ENCODE results near the gene DISP3.

DISP3 gene, protein sequence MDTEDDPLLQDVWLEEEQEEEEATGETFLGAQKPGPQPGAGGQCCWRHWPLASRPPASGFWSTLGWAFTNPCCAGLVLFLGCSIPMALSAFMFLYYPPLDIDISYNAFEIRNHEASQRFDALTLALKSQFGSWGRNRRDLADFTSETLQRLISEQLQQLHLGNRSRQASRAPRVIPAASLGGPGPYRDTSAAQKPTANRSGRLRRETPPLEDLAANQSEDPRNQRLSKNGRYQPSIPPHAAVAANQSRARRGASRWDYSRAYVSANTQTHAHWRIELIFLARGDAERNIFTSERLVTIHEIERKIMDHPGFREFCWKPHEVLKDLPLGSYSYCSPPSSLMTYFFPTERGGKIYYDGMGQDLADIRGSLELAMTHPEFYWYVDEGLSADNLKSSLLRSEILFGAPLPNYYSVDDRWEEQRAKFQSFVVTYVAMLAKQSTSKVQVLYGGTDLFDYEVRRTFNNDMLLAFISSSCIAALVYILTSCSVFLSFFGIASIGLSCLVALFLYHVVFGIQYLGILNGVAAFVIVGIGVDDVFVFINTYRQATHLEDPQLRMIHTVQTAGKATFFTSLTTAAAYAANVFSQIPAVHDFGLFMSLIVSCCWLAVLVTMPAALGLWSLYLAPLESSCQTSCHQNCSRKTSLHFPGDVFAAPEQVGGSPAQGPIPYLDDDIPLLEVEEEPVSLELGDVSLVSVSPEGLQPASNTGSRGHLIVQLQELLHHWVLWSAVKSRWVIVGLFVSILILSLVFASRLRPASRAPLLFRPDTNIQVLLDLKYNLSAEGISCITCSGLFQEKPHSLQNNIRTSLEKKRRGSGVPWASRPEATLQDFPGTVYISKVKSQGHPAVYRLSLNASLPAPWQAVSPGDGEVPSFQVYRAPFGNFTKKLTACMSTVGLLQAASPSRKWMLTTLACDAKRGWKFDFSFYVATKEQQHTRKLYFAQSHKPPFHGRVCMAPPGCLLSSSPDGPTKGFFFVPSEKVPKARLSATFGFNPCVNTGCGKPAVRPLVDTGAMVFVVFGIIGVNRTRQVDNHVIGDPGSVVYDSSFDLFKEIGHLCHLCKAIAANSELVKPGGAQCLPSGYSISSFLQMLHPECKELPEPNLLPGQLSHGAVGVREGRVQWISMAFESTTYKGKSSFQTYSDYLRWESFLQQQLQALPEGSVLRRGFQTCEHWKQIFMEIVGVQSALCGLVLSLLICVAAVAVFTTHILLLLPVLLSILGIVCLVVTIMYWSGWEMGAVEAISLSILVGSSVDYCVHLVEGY (N-terminal part only)

DNA sequence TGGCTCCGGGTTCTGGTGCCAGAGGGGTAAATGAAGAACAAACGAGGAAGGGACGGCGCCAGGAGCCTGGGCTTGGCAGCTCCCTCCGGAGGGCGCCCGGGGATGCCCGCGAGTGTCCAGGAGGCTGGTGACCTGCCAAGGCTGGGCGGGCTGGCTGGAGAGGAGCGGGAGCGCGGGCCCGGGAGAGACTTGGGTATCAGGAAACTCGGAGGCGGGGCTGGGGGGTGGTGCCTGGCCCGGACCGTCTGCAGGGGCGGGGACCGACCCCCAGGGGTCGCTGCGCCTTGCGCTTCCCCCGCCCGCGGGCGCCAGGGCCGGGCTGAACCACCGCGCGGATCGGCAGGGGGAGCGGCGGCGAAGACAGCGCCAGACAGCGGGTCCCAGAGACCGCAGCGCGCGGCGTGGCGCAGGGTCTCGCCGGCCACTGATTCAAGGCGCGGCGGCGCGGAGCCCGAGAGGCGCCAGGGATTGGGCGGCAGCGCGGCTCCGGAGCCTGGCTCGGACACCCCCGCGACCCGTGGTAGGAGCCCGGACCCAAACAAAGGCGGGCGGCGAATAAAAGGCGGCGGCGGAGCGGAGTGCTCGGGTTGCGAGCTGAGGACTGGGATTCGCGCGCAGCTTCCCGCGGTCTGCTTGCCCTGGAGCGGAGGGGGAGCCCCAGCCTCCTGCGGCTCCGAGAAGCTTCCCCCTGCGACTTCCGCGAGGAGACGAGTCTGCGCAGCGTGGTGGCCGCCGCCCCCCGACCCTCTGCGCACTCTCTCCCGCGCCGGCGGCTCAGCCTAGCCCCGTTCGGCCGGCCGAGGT lies at the start of gene DISP3:
Gene DISP3 (plus strand): TSS at position 585 of the 804 bp plus-strand sequence. CDS start 21,838 bp downstream, outside the sequence.
- in situ Hi-C loops (cut with MboI; ENCODE audit: low sequenced_read_pairs), result no loop called here

DNA sequence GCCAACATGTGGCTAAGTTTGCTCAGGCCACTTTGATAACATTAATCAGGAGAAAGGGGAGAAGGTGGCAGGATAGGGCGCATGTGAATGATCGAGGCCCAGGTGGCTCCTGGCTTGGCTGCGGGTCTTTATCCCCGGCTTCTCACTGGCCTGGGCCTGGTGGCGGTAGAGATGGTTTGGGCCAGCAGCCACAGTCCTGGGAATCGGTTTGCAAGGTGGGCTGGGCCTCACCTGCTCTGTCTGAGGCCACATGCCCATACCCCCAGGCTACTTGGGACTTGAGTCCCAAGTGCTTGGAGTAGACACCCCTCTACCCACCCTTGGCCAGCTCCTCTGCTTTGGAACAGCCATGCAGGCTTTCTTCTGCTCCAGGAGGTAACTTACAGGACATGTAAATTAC lies 49.7 kb upstream of the DISP3 start:
- in situ Hi-C loops (cut with MboI; ENCODE audit: low sequenced_read_pairs), result no loop called here

DNA sequence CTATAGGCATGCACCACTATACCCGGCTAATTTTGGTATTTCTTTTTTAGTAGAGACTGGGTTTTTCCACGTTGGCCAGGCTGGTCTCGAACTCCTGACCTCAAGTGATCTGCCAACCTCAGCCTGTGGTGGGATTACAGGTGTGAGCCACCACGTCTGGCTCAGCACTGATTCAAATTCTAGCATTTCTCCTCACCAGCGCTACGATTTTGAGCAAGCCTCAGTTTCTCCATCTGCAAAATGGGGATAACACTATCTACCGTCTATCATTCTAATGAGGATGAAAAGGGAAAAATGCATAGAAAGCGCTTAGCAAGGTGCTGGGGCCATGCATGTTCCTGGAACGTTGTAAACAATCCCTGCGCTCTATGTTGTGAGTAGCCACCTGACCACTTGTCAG lies 49.0 kb upstream of the DISP3 start:
- in situ Hi-C loops (cut with MboI; ENCODE audit: low sequenced_read_pairs), result no loop called here

GRCh38 chr1:11431941-11432507 lies 46.9 kb upstream of the DISP3 start:
- in situ Hi-C loops (cut with MboI; ENCODE audit: low sequenced_read_pairs), result no loop called here

- in situ Hi-C loops (cut with MboI; ENCODE audit: low sequenced_read_pairs), result no loop called here
Measured at GRCh38 chr1:11432526-11432925, 46.4 kb upstream of the DISP3 start.

GRCh38 chr1:11434501-11434900 lies 44.5 kb upstream of the DISP3 start:
- in situ Hi-C loops (cut with MboI; ENCODE audit: low sequenced_read_pairs), result no loop called here

GRCh38 chr1:11434926-11435325 lies 44.0 kb upstream of the DISP3 start:
- in situ Hi-C loops (cut with MboI; ENCODE audit: low sequenced_read_pairs), result no loop called here

DNA sequence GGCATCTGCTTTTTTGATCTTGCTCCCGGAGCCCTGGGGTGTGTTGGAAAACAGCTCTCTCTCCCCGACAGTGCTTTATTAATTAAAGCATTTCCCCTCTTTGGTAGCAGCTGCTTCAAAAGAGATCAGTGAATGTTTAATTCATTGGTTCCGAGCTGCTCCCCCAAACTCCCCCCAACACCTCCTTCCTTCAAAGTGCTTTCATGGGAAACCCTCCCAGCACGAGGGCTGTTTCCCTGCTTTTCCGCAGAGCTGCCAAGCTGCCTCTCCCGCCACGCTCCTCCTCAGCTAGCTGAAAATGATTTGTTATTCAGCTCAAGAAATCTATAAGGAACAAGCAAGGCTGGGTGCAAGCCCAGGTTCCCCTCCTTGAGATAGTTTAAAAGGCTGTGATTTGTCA lies 40.0 kb upstream of the DISP3 start:
- in situ Hi-C loops (cut with MboI; ENCODE audit: low sequenced_read_pairs), result no loop called here

DNA sequence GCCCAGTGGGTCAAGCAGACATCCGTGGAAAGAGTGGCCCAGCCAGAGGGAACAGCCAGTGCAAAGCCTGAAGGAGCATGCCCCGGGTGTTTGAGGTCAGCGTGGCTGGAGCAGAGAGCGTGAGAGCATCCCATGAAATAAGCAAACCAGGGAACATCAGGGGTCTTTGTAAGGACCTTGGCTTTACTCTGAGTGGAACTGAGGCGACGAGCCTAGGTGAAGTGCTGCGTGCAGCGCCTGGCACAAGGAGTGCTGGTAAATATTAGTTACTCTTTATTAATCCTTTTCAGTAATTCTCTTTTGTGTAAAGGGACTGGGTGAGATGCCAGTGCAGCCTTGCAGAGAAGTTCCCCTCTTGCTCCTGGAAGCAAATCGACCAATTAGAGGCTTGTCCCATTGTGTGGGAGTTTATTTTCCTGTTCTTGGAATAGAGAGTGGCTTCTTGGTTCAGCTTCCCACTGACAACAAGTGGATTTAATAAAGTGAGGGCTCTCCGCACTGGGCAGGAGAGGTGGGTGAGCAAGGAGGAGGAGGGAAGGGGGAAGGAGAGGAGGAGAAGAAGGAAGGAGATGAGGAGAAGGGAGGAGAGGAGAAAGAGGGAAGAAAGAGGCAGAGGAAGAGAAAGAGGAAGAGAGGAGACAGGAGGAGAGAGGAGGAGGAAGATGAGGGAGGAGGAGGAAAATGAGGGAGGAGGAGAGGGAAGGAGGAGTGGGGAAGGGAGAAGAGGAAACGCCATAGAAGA lies 37.6 kb upstream of the DISP3 start:
- in situ Hi-C loops (cut with MboI; ENCODE audit: low sequenced_read_pairs), result no loop called here

GRCh38 chr1:11443043-11443442 lies 35.9 kb upstream of the DISP3 start:
- in situ Hi-C loops (cut with MboI; ENCODE audit: low sequenced_read_pairs), result no loop called here

DNA sequence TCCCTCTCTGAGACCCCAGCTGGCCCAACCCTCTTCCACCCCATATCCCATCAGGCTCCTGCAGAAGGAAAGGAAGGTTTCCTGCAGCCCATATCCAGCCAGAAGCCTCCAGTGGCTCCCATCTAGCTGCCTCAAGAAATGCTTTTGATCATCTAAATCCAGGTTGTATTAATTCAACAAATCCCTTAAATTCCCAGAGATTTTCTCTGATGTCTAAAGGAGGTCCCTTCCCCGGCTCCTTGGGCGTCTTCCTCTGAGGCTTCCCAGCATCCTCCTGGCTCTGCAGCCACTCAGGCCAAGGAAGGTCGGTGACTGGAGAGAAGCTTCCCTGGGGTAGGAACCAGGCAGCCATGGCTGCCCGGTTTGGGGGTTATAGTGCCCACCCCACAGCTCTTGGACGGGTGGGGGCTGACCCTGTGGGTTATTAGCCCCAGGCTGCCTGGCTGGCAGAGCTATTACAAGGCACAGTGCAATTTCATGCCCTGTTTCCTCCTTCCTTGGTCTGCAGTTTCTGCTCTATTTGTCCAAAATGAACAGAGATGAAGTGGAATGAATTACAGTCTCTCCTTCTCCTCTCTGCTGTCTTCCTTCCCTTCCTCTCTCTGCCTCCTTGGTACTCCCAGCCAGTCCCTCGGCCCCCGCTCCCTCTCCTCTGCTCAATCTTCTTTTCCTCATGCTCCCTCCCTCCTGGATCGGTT lies 34.8 kb upstream of the DISP3 start:
- in situ Hi-C loops (cut with MboI; ENCODE audit: low sequenced_read_pairs), result no loop called here

GRCh38 chr1:11444907-11445306 lies 34.0 kb upstream of the DISP3 start:
- in situ Hi-C loops (cut with MboI; ENCODE audit: low sequenced_read_pairs), result no loop called here

DNA sequence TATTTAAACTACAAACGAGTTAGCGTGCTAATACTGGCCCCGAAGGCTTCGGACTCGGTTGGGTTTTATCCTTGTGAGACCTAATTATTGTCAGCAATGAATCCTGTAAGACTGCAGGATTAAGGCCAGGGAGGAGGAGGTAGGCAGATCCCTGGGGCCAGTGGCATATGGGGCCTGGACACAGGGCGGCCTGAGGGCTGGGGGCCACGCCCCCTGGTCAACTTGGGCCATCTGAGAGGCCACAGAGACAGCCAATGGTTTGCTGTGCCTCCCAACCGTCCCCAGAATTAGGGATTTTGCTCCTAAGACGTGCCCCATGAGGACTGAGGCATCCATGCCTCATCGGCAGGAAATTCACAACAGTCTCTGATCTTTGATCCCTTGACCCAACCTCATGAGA lies 31.1 kb upstream of the DISP3 start:
- in situ Hi-C loops (cut with MboI; ENCODE audit: low sequenced_read_pairs), result no loop called here

DNA sequence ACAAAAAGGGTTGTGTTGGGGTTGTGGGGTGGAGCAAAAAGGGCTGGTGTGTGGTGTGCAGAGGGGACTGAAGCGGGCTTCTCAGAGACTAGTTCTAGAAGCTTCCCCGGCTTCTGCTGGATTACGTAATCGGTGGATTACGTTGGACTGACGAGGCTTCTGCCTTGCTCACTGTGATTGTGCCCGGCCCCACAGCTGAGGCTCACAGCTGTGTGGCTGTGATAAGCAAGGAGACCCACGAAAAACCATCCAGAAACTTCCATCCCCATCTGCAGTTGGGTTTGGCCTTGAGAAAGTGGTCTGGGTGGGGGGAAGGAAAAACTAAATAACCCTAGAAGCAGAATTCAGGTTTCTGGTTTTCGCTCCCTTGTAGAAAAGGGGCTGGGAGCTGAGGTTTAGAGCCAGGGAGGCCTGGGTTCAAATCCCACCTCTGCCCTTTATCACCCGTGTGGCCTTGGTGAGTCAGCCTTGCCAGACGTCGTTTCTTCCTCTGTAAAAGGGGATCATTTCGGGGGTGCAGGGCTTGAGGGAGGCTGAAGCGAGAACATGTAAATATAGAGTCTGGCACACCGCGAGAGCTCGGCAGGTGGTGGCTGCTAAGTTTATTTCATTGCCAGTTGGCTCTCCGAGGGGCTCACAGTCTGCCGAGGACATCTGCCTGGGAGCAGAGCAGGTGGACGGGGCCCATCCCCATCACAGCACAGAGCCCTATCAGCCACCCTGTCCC lies 30.4 kb upstream of the DISP3 start:
- in situ Hi-C loops (cut with MboI; ENCODE audit: low sequenced_read_pairs), result no loop called here

DNA sequence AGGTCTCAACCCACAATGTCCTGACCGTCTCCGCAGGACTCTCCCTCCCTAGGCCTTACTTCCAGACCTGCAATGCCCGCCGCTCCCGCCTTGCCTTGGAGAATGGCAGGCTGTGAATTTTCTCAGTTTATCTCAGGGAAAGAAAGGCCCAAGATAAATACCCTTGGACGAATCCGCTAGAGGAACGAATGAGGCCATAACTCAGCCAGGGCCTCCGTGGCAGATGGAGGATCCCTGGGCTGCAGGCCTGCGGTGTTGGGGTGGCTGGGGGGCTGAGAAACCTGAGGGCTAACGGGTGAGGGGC lies 29.9 kb upstream of the DISP3 start:
- in situ Hi-C loops (cut with MboI; ENCODE audit: low sequenced_read_pairs), result no loop called here

DNA sequence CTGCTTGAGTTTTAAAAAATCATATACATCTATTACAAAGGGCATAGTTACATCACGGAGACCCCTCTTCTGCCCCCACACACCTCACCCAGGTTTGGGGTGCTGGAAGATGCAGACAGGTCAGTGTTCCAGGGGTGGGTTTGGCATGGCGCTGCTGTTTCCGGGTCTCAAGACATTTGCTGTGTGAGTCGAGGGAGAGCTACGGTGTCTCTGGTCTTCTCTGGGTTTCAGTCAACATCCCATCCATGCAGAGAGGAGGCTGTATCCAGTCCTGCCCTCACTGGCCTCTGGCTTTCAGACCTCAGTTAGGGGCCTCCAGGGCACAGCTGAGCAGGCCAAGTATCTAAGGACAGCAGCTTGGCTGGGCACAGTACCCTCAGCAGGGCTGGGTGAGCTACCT lies 28.6 kb upstream of the DISP3 start:
- in situ Hi-C loops (cut with MboI; ENCODE audit: low sequenced_read_pairs), result no loop called here

- in situ Hi-C loops (cut with MboI; ENCODE audit: low sequenced_read_pairs), result no loop called here
Measured at GRCh38 chr1:11453742-11454491, 25.0 kb upstream of the DISP3 start.
